ENCODE measurements around the gene KRT82. TPM values are rescaled to one million over a fixed set of nuclear protein-coding genes. Genes with fewer than 3 reads are reported as not detected.

The KRT82 gene
- total and polyA plus RNA-seq, 5 donors from 2014 or later: not detected

GRCh38 chr12:52439420-52439819, 33.3 kb upstream of the KRT82 start:
- H3K4me3 ChIP-seq (ENCODE audit: low read depth, low read length): no peak overlapping the region
- H3K27ac Mint-ChIP-seq: no peak overlapping the region
- H3K9me3 Mint-ChIP-seq: peaks cover 0 to 2% (median 0%) of the 10 kb centered on the region in 7 donors
- DNase-seq (no peak), ATAC-seq (ENCODE audit: low read depth in 2 of 2) (no peak)
- no peaks in the 10 kb centered on the region for H3K4me1 ChIP-seq (ENCODE audit: control insufficient read depth, insufficient read depth, low read length, poor library complexity, severe bottlenecking)
- no peaks in the 10 kb centered on the region for H3K36me3 ChIP-seq (ENCODE audit: control insufficient read depth, insufficient read depth, low read length)
- peaks cover 0 to 5% (median 0%) of the 10 kb centered on the region in 4 donors for H3K4me1 Mint-ChIP-seq
- peaks cover 5% of the 10 kb centered on the region for H3K27me3 ChIP-seq (ENCODE audit: control insufficient read depth, insufficient read depth, low read length)
- H3K4me3 Mint-ChIP-seq: no peak overlapping the region
- no peaks in the 10 kb centered on the region for H3K36me3 Mint-ChIP-seq
- peaks cover 6% of the 10 kb centered on the region for H3K27me3 Mint-ChIP-seq
- no peaks in the 10 kb centered on the region for H3K9me3 ChIP-seq (ENCODE audit: control insufficient read depth in 2 of 2, low read length in 2 of 2)
- H3K27ac ChIP-seq (ENCODE audit: insufficient read depth, low read length, poor library complexity, severe bottlenecking): no peak overlapping the region

GRCh38 chr12:52438305-52439301, 32.5 kb upstream of the KRT82 start:
- peaks cover 5% of the 10 kb centered on the region for H3K27me3 ChIP-seq (ENCODE audit: control insufficient read depth, insufficient read depth, low read length)
- H3K4me1 ChIP-seq (ENCODE audit: control insufficient read depth, insufficient read depth, low read length, poor library complexity, severe bottlenecking): no peaks in the 10 kb centered on the region
- Mint-ChIP-seq H3K4me1 (peaks cover 0 to 5% (median 0%) of the 10 kb centered on the region in 4 donors), H3K27ac (no peak overlapping the region), H3K36me3 (no peaks in the 10 kb centered on the region), H3K4me3 (no peak overlapping the region), H3K27me3 (peaks cover 6% of the 10 kb centered on the region), H3K9me3 (peaks cover 0 to 2% (median 0%) of the 10 kb centered on the region in 7 donors)
- DNase-seq (no peak), ATAC-seq (ENCODE audit: low read depth in 2 of 2) (no peak)
- no peaks in the 10 kb centered on the region for H3K36me3 ChIP-seq (ENCODE audit: control insufficient read depth, insufficient read depth, low read length)
- no peaks in the 10 kb centered on the region for H3K9me3 ChIP-seq (ENCODE audit: control insufficient read depth in 2 of 2, low read length in 2 of 2)
- H3K27ac ChIP-seq (ENCODE audit: insufficient read depth, low read length, poor library complexity, severe bottlenecking): no peak overlapping the region
- H3K4me3 ChIP-seq (ENCODE audit: low read depth, low read length): no peak overlapping the region

- H3K4me1 ChIP-seq (ENCODE audit: control insufficient read depth, insufficient read depth, low read length, poor library complexity, severe bottlenecking): no peaks in the 10 kb centered on the region
- Mint-ChIP-seq H3K4me3 (no peak overlapping the region), H3K4me1 (peaks cover 0 to 5% (median 0%) of the 10 kb centered on the region in 4 donors), H3K36me3 (no peaks in the 10 kb centered on the region), H3K9me3 (peaks cover 0 to 2% (median 0%) of the 10 kb centered on the region in 7 donors), H3K27ac (no peak overlapping the region), H3K27me3 (peaks cover 7% of the 10 kb centered on the region)
- H3K36me3 ChIP-seq (ENCODE audit: control insufficient read depth, insufficient read depth, low read length): no peaks in the 10 kb centered on the region
- no peak overlapping the region for H3K4me3 ChIP-seq (ENCODE audit: low read depth, low read length)
- DNase-seq (no peak), ATAC-seq (ENCODE audit: low read depth in 2 of 2) (no peak)
- no peak overlapping the region for H3K27ac ChIP-seq (ENCODE audit: insufficient read depth, low read length, poor library complexity, severe bottlenecking)
- peaks cover 5% of the 10 kb centered on the region for H3K27me3 ChIP-seq (ENCODE audit: control insufficient read depth, insufficient read depth, low read length)
- H3K9me3 ChIP-seq (ENCODE audit: control insufficient read depth in 2 of 2, low read length in 2 of 2): no peaks in the 10 kb centered on the region
Measured at GRCh38 chr12:52437508-52437907, 31.4 kb upstream of the KRT82 start.

DNA sequence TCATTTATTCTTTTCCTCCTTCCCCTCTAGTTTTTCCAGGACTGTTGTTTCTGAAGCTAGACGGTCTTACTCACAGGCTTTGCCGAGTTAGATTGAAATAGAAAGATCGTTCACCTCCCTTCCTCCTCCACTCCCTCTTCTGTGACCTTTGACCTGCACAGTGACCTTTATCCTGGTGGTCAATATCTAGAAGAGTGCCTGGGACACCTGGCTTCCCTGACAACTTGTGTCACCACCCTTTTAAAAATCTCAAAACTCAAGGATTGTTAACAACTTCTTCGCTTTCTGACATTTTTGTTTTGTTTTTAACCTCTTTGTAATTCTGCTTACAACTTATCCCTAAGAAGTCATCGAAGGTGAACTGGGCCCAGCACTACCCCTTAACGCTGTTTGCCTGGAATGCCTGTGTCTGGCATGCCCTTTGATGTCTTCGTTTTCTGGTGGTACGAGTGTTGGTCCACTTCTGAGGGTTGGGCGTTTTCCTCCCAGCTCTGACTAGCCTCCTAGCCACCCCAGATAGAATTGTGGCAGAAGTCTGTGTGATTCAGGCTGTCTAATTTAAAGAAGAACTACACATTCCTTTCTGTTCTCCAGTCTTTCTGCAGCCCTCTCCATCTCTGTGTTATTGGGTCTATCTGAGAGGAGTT, 30.8 kb upstream of the KRT82 start:
- peaks cover 0 to 5% (median 0%) of the 10 kb centered on the region in 4 donors for H3K4me1 Mint-ChIP-seq
- DNase-seq: no peak

GRCh38 chr12:52436000-52436827, 30.1 kb upstream of the KRT82 start:
- Histone ChIP-seq H3K4me1 (ENCODE audit: control insufficient read depth, insufficient read depth, low read length, poor library complexity, severe bottlenecking) (no peaks in the 10 kb centered on the region), H3K27me3 (ENCODE audit: control insufficient read depth, insufficient read depth, low read length) (no peaks in the 10 kb centered on the region), H3K9me3 (ENCODE audit: control insufficient read depth in 2 of 2, low read length in 2 of 2) (no peaks in the 10 kb centered on the region), H3K4me3 (ENCODE audit: low read depth, low read length) (no peak overlapping the region), H3K36me3 (ENCODE audit: control insufficient read depth, insufficient read depth, low read length) (no peaks in the 10 kb centered on the region), H3K27ac (ENCODE audit: insufficient read depth, low read length, poor library complexity, severe bottlenecking) (no peak overlapping the region)
- ATAC-seq (ENCODE audit: low read depth in 2 of 2) (no peak), DNase-seq (no peak)
- Mint-ChIP-seq H3K4me1 (peaks cover 0 to 5% (median 0%) of the 10 kb centered on the region in 4 donors), H3K27me3 (peaks cover 5% of the 10 kb centered on the region), H3K36me3 (no peaks in the 10 kb centered on the region), H3K9me3 (peaks cover 0 to 2% (median 0%) of the 10 kb centered on the region in 7 donors), H3K4me3 (no peak overlapping the region), H3K27ac (no peak overlapping the region)

More for the DNA sequence above, 30.8 kb upstream of the KRT82 start:
- peaks cover 0 to 2% (median 0%) of the 10 kb centered on the region in 7 donors for H3K9me3 Mint-ChIP-seq
- Histone ChIP-seq H3K27me3 (ENCODE audit: control insufficient read depth, insufficient read depth, low read length) (peaks cover 5% of the 10 kb centered on the region), H3K9me3 (ENCODE audit: control insufficient read depth in 2 of 2, low read length in 2 of 2) (no peaks in the 10 kb centered on the region), H3K4me3 (ENCODE audit: low read depth, low read length) (no peak overlapping the region), H3K27ac (ENCODE audit: insufficient read depth, low read length, poor library complexity, severe bottlenecking) (no peak overlapping the region), H3K4me1 (ENCODE audit: control insufficient read depth, insufficient read depth, low read length, poor library complexity, severe bottlenecking) (no peaks in the 10 kb centered on the region), H3K36me3 (ENCODE audit: control insufficient read depth, insufficient read depth, low read length) (no peaks in the 10 kb centered on the region)
- H3K4me3 Mint-ChIP-seq: no peak overlapping the region
- no peak for ATAC-seq (ENCODE audit: low read depth in 2 of 2)
- peaks cover 5% of the 10 kb centered on the region for H3K27me3 Mint-ChIP-seq
- H3K27ac Mint-ChIP-seq: no peak overlapping the region
- no peaks in the 10 kb centered on the region for H3K36me3 Mint-ChIP-seq

GRCh38 chr12:52435659-52435999, 29.5 kb upstream of the KRT82 start:
- H3K4me3 ChIP-seq (ENCODE audit: low read depth, low read length): no peak overlapping the region
- Mint-ChIP-seq H3K27ac (no peak overlapping the region), H3K4me1 (peaks cover 0 to 5% (median 0%) of the 10 kb centered on the region in 4 donors), H3K36me3 (no peaks in the 10 kb centered on the region), H3K9me3 (peaks cover 0 to 1% (median 0%) of the 10 kb centered on the region in 7 donors), H3K4me3 (no peak overlapping the region), H3K27me3 (peaks cover 5% of the 10 kb centered on the region)
- H3K9me3 ChIP-seq (ENCODE audit: control insufficient read depth in 2 of 2, low read length in 2 of 2): no peaks in the 10 kb centered on the region
- ATAC-seq (ENCODE audit: low read depth in 2 of 2) (no peak), DNase-seq (no peak)
- no peaks in the 10 kb centered on the region for H3K4me1 ChIP-seq (ENCODE audit: control insufficient read depth, insufficient read depth, low read length, poor library complexity, severe bottlenecking)
- H3K27ac ChIP-seq (ENCODE audit: insufficient read depth, low read length, poor library complexity, severe bottlenecking): no peak overlapping the region
- H3K36me3 ChIP-seq (ENCODE audit: control insufficient read depth, insufficient read depth, low read length): no peaks in the 10 kb centered on the region
- H3K27me3 ChIP-seq (ENCODE audit: control insufficient read depth, insufficient read depth, low read length): no peaks in the 10 kb centered on the region

- H3K9me3 Mint-ChIP-seq: no peaks in the 10 kb centered on the region
- no peak overlapping the region for H3K4me3 Mint-ChIP-seq
- no peaks in the 10 kb centered on the region for H3K9me3 ChIP-seq (ENCODE audit: control insufficient read depth in 2 of 2, low read length in 2 of 2)
- no peaks in the 10 kb centered on the region for H3K36me3 ChIP-seq (ENCODE audit: control insufficient read depth, insufficient read depth, low read length)
- H3K4me1 ChIP-seq (ENCODE audit: control insufficient read depth, insufficient read depth, low read length, poor library complexity, severe bottlenecking): no peaks in the 10 kb centered on the region
- H3K27me3 Mint-ChIP-seq: peaks cover 5% of the 10 kb centered on the region
- H3K27ac Mint-ChIP-seq: no peak overlapping the region
- no peaks in the 10 kb centered on the region for H3K27me3 ChIP-seq (ENCODE audit: control insufficient read depth, insufficient read depth, low read length)
- H3K27ac ChIP-seq (ENCODE audit: insufficient read depth, low read length, poor library complexity, severe bottlenecking): no peak overlapping the region
- no peak overlapping the region for H3K4me3 ChIP-seq (ENCODE audit: low read depth, low read length)
- no peaks in the 10 kb centered on the region for H3K36me3 Mint-ChIP-seq
- ATAC-seq (ENCODE audit: low read depth in 2 of 2) (no peak), DNase-seq (no peak)
- H3K4me1 Mint-ChIP-seq: peaks cover 0 to 5% (median 0%) of the 10 kb centered on the region in 4 donors
Measured at GRCh38 chr12:52434760-52435530, 28.8 kb upstream of the KRT82 start.
